A549 (cell line): ENCODE measurements around the gene VASN. TPM values are rescaled to one million over a fixed set of nuclear protein-coding genes. Genes with fewer than 3 reads are reported as not detected.

ENCODE experiments used
- ATAC-seq, 2 experiments: fragments of 200-7000 bp in 1 of 2; fragments of >200 bp in 1 of 2; cut with Nextera tagmentation in 1 of 2; cut with Tn5 transposase in 1 of 2; 3 replicates each; pipeline versions ENCODE4 v1.8.0 to v1.9.1; 2018 to 2020; ENCODE audit warnings: mild to moderate bottlenecking in 1 of 2, moderate library complexity in 1 of 2
- CTCF ChIA-PET: fragments of 300-600 bp; sonication (Branson Sonifier 250); formaldehyde crosslinking; extraction: SDS; loops from one replicate; lab custom pipeline; 2021; ENCODE audit warnings: antibody characterized with exemption, inconsistent platforms; lab: Yijun Ruan, JAX
- POLR2A ChIA-PET: fragments of 350-600 bp; formaldehyde crosslinking; extraction: SDS; loops from one replicate; lab custom pipeline; 2021; ENCODE audit warnings: antibody characterized with exemption, inconsistent platforms; lab: Yijun Ruan, JAX
- DNase-seq, 2 experiments: peaks; one replicate each; pipeline versions ENCODE4 v3.0.0 to v3.0.0-alpha.2; 2011 to 2016; ENCODE audit warnings: low read depth in 1 of 2, low spot score in 1 of 2
- FAIRE-seq: peaks from 2 replicates; lab custom pipeline; 2011; peaks lifted over from hg19 to GRCh38; lab: Jason Lieb, UNC
- H3K27ac ChIP-seq, 2 experiments: fragments of >200 bp; sonication (Bioruptor Twin); formaldehyde crosslinking; 3 replicates each; pipeline ENCODE4 v1.5.1; 2016 to 2017
- H3K4me1 ChIP-seq: fragments of >200 bp; sonication (Bioruptor Twin); formaldehyde crosslinking; 3 replicates; pipeline ENCODE4 v1.6.1; 2016
- H3K4me2 ChIP-seq: fragments of >200 bp; sonication (Bioruptor Twin); formaldehyde crosslinking; 3 replicates; pipeline ENCODE4 v1.6.1; 2016
- H3K4me3 ChIP-seq: fragments of >200 bp; sonication (Bioruptor Twin); formaldehyde crosslinking; 3 replicates; pipeline ENCODE4 v1.5.1; 2016
- H3K9me3 ChIP-seq: fragments of >200 bp; sonication (Bioruptor Twin); formaldehyde crosslinking; 3 replicates; pipeline ENCODE4 v1.6.1; 2016
- CHD2 ChIP-seq: fragments of 150-350 bp; IDR thresholded peaks from 2 replicates; pipeline ENCODE4 v1.6.1; 2014; ENCODE audit warnings: low read length; ENCODE audit not compliant: partially characterized antibody
- CTCF ChIP-seq: fragments of >200 bp; sonication (Bioruptor Twin); formaldehyde crosslinking; IDR thresholded peaks from 3 replicates; pipeline ENCODE4 v1.5.1; 2016
- E2F6 ChIP-seq: IDR thresholded peaks from 2 replicates; pipeline ENCODE4 v1.6.1; 2012; ENCODE audit warnings: low read depth, borderline replicate concordance
- ESRRA ChIP-seq: fragments of 150-350 bp; IDR thresholded peaks from 2 replicates; pipeline ENCODE4 v1.6.1; 2014; ENCODE audit warnings: mild to moderate bottlenecking, low read length, borderline replicate concordance
- GATA3 ChIP-seq: IDR thresholded peaks from 2 replicates; pipeline ENCODE4 v1.6.1; 2012; ENCODE audit warnings: borderline replicate concordance
- HDAC2 ChIP-seq: fragments of 200-600 bp; sonication (generic); IDR thresholded peaks from 2 replicates; pipeline ENCODE4 v1.6.1; 2016
- HOXB5 ChIP-seq: fragments of 250-450 bp; sonication (Bioruptor Pico); IDR thresholded peaks from 2 replicates; pipeline ENCODE4 v1.5.0; 2020; ENCODE audit warnings: mild to moderate bottlenecking, moderate library complexity
- JUN ChIP-seq, 2 experiments: fragments of >200 bp; sonication (Bioruptor Twin); formaldehyde crosslinking; IDR thresholded peaks; 2 replicates in 1 of 2; 3 replicates in 1 of 2; pipeline ENCODE4 v1.6.1; 2016 to 2017
- KDM5A ChIP-seq: fragments of 200-600 bp; sonication (generic); IDR thresholded peaks from 2 replicates; pipeline ENCODE4 v1.6.1; 2016; ENCODE audit warnings: antibody characterized with exemption, mild to moderate bottlenecking
- MAX ChIP-seq: IDR thresholded peaks from 2 replicates; pipeline ENCODE4 v1.6.1; 2012
- MYC ChIP-seq: IDR thresholded peaks from 2 replicates; pipeline ENCODE4 v1.6.1; 2012; ENCODE audit warnings: mild to moderate bottlenecking, inconsistent platforms, low read length, improper control_type of control experiment, borderline replicate concordance
- PBX3 ChIP-seq: IDR thresholded peaks from 2 replicates; pipeline ENCODE4 v1.6.1; 2012
- PHF8 ChIP-seq: fragments of 200-600 bp; sonication (generic); IDR thresholded peaks from 2 replicates; pipeline ENCODE4 v1.6.1; 2016; ENCODE audit warnings: low read depth, mild to moderate bottlenecking, antibody characterized with exemption, moderate library complexity, borderline replicate concordance
- POLR2A ChIP-seq: IDR thresholded peaks from 2 replicates; pipeline ENCODE4 v1.6.1; 2012; ENCODE audit warnings: mild to moderate bottlenecking, low read length
- REST ChIP-seq: fragments of 200-600 bp; sonication (generic); IDR thresholded peaks from 2 replicates; pipeline ENCODE4 v1.6.1; 2016; ENCODE audit warnings: antibody characterized with exemption, mild to moderate bottlenecking, moderate library complexity
- TFCP2L1 ChIP-seq: fragments of 250-450 bp; sonication (Bioruptor Pico); IDR thresholded peaks from 2 replicates; pipeline ENCODE4 v1.5.0; 2021; ENCODE audit warnings: mild to moderate bottlenecking
- TP53 ChIP-seq: fragments of 250-450 bp; sonication (Bioruptor Pico); IDR thresholded peaks from 2 replicates; pipeline ENCODE4 v1.5.0; 2021; ENCODE audit warnings: mild to moderate bottlenecking, moderate library complexity
- USF2 ChIP-seq: fragments of 450-650 bp; IDR thresholded peaks from 2 replicates; pipeline ENCODE4 v1.6.1; 2014; ENCODE audit warnings: antibody characterized with exemption
- WGBS: methylation state at CpG from one replicate; pipeline ENCODE4 v1.1.6; 2017; ENCODE audit errors: missing lambda C conversion rate; 5-methylcytosine and 5-hydroxymethylcytosine counted together
- polyA plus RNA-seq, 4 experiments: library from polyadenylated mRNA; depleted of rRNA in 3 of 4; stranded (reverse); fragments of >200 nt; fragmentation: RNase III in 1 of 4; extraction: RNeasy Plus Mini Kit Qiagen cat#74134 plus additional on column Dnase treatment in 1 of 4; gene quantifications; 2 replicates in 3 of 4; 3 replicates in 1 of 4; pipeline ENCODE4 v1.2.3, GENCODE V29; 2011 to 2017

Gene VASN
- polyA plus RNA-seq, 2 of the 4 experiments (the other 2 are of a cell fraction): 2.3 to 4.0 TPM

DNA sequence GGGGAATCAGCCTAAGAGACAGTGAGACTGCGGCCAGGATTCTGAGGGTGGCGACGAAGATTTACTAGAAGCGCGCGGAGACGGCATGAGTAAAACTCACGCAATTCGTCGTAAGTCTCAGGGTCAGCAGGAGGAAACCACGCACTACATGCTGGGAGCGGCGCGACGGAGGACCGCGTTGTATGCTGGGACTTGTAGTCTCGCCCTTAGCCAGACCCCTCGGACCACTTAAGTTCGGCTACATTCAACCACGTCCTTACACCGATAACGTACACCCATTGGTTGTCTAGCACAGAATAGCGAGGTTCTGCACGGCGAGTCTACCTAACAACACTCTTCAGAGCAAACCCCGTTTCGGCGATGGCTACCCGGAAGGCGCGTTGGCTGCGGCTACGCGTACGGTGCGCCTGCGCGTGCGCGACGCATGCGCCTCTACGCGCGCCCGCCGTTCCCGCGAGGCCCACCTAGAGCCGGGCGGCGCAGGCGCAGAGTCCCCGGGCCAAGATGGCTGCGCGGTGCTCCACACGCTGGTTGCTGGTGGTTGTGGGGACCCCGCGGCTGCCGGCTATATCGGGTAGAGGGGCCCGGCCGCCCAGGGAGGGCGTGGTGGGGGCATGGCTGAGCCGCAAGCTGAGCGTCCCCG lies 53.9 kb downstream of the VASN start, which contains the start of gene DNAJA3:
Gene DNAJA3 (plus strand): TSS at position 491 of the 643 bp plus-strand sequence. CDS start 14 bp downstream, at position 505.
- Histone ChIP-seq H3K4me2 (peak within 1 kb of the TSS; percentile 94), H3K4me3 (peak within 1 kb of the TSS; percentile 84), H3K4me1 (peaks cover 18% of the 10 kb centered on the region), H3K9me3 (no peaks in the 10 kb centered on the region), H3K27ac (peak within 1 kb of the TSS; percentile 95 to 96)
- TF ChIP-seq POLR2A (peak; percentile 88), MAX (peak; percentile 83), REST (peak; percentile 94), E2F6 (0 out of 2 replicates have a peak, but pooled peaks have one; percentile 5), TP53 (CRISPR knock-in tag) (peak; percentile 7; the same call in 1 of the 2 replicates), PHF8 (peak; percentile 71), HDAC2 (no peak), USF2 (no peak), GATA3 (0 out of 2 replicates have a peak, but pooled peaks have one; percentile 32), MYC (peak; percentile 27), PBX3 (peak; percentile 36; the same call in 1 of the 2 replicates), CHD2 (peak; percentile 91), HOXB5 (CRISPR knock-in tag) (no peak), JUN (IDR thresholded peaks at IDR 0.05) (peak; percentile 65 to 66; a peak in 3 of 5 replicates)
- peak; percentile 96 for ATAC-seq
- DNase-seq: peak; percentile 95 to 98
- WGBS: under 1% methylated on average over 61 of the region's 68 CpGs
- no peak for FAIRE-seq
- CTCF ChIA-PET: no interaction called here
- POLR2A ChIA-PET: interaction anchor here (0.9 kb wide), 1 partner anchor 9 kb away, joined by 3 read pairs; the partner anchor contains the start of gene CORO7

- ATAC-seq (peak; percentile 62 to 65), FAIRE-seq (no peak), DNase-seq (peak in 1 of 2 experiments; percentile 18)
- Histone ChIP-seq H3K9me3 (no peaks in the 10 kb centered on the region), H3K4me2 (peak overlapping the region; percentile 83), H3K27ac (peak overlapping the region; percentile 95 to 96), H3K4me3 (peak overlapping the region; percentile 84), H3K4me1 (peaks cover 18% of the 10 kb centered on the region)
- ChIA-PET CTCF (interaction anchor here (2.4 kb wide), 1 partner anchor 9 kb away, joined by 5 read pairs; the partner anchor contains the start of gene CORO7), POLR2A (no interaction called here)
- TF ChIP-seq GATA3 (no peak), ESRRA (0 out of 2 replicates have a peak, but pooled peaks have one; percentile 5), PBX3 (peak; percentile 16; the same call in 1 of the 2 replicates), PHF8 (peak; percentile 92), MAX (peak; percentile 7), TFCP2L1 (CRISPR knock-in tag) (0 out of 2 replicates have a peak, but pooled peaks have one; percentile 78), REST (peak; percentile 34; the same call in 1 of the 2 replicates), CTCF (no peak), KDM5A (peak; percentile 95)
- 4% methylated on average over 26 of the region's 31 CpGs for WGBS
Observed at GRCh38 chr16:4426021-4426684, 54.5 kb downstream of the VASN start.
